HK-2 (cell line): ENCODE data around the gene PRKAR1A.

ENCODE experiments used
- DNase-seq: peaks from one replicate; pipeline ENCODE4 v3.0.0-alpha.2; 2018; ENCODE audit not compliant: unreplicated experiment

Gene PRKAR1A

GRCh38 chr17:68542698-68543463 lies 30.7 kb downstream of the PRKAR1A start:
- DNase-seq: no peak

DNA sequence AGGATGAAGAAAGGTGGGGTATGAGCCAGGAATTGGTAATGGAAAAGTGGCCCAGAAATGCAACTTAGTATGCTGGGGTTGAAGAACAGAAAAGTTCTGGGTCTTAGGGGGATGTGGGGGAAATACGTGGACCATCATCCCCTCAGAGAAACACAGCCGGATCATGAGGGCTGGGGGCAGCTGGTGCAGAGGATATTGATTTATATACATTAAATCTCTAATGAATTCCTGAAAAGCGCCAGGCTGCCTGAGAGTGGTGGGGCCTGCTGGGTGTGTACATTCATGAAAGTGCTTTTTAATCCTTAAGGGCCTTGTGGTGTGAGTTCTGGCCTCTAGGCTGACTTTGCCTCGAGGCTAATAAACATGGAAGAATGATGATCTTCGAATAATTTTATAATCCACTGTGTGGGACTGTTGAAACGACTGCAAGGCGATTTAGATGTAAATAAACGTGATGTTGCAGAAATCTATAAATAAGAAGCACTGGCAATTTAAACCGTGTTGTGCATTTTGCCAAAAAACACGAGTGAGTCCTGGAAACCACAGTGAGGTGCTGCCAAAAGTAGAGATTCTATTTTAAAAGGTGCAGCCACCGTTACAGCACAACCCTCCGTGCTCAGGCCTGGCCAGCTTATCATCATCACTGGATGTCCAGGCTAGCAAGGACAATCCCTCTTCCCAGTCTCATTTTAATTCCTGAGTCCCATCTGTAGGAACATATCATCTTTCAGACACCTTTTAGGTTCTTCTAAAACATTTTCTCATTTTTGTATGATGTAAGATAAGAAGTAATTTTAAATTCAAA lies 32.1 kb downstream of the PRKAR1A start:
- DNase-seq: no peak

- DNase-seq: no peak
Observed at GRCh38 chr17:68556551-68556950, 44.3 kb downstream of the PRKAR1A start.

DNA sequence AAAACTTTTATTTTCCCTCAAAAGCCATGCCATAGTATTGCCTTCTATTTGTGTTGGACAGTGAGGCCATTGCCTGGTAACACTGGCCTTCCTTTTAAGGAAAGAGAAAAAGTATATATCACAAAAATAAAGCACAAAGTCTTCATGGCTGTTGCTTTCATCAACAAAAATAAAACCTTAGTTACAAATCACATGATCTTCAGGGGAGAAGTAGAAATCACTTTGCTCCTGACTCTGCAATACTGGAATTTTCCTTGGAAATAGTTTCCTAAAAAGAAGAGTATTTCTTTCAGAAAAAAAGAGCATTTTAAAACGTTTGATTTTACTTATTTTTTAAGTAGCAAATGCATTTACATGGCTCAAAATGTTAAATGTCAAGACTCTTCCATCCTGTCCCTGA lies 47.1 kb downstream of the PRKAR1A start:
- DNase-seq: no peak

DNA sequence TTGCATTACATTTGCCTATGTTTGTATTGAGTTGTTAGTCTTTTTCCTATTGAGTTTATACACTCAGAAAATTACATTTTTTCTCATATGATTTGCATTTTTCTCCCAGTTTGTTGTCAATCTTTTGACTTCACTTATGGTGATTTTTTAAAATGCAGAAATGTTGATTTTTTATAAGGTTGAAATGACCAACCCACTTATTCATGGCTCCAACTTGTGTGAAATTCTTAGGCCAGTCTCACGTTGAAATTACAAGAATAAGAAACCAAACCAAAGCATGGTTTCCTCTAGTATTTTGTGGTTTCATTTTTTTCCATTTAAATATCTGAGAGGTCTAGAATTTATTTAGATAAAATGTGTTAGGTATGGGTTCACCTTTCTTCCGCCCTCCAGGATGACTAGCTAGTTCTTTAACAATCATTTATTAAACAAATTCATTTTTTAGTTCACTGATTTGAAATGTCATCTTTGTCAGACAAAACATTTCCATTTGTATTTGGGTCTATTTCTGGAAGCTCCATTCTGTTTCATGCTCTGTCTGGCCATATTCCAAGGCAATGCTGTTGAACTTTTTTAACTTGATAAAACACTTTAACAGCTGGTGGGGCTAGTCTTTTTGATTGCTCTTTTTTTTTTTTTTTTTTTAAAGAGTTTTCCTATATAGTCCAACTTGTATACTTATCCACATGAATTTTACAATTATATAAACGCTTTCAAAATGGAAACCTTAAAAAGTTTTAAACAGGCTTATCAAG lies 48.9 kb downstream of the PRKAR1A start:
- no peak for DNase-seq

DNA sequence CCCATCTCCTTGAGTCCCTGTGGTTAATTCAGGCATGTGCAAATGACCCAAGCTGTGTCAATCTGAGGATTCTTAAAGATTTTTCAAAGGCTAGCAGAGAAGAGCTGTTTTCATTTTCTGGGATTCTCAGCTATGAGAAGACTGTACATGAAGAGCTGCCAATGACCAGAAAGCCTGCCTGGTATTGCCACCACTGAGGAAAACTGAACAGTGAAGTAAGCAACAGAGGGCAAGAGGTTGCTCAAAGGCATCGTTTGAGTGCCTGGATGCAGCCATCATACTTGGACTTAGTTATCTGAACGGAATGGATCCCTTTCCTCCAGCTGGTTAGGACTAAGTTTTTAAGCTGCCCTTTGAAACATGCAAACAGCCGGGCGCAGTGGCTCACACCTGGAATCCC lies 50.5 kb downstream of the PRKAR1A start:
- DNase-seq: no peak

DNA sequence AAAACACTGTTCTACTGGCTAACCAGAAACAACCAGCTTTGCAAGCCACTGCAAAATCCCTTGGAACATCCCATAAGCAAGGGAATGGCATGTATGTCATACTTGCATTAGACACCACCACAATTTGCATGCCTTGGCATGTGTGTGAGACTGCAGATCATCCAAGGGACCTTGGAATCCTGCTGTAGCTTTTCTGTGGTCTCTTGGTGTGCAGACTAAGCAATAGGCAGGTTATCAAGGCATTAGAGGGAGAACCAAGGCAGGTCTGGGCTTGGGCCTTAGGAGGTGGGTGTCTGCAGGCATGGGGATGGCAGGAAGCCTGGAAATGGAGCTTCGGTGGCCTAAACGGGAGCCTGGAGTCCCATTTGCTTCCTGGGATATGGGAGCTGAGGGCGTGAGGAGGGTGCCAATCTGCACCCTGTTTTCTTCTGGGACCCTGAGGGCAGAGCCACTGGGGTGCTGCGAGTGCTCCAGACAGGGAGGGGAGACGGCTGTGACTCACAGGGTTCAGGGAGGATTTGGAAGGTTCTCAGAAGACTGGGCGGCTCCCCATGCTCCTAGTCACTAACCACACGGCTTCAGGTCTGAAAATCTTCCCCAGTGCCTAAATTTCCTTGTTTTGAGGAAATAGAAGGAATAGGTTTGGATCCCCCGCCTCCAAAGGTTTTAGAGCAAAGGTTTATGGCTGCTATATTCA lies 52.3 kb downstream of the PRKAR1A start:
- DNase-seq: no peak

DNA sequence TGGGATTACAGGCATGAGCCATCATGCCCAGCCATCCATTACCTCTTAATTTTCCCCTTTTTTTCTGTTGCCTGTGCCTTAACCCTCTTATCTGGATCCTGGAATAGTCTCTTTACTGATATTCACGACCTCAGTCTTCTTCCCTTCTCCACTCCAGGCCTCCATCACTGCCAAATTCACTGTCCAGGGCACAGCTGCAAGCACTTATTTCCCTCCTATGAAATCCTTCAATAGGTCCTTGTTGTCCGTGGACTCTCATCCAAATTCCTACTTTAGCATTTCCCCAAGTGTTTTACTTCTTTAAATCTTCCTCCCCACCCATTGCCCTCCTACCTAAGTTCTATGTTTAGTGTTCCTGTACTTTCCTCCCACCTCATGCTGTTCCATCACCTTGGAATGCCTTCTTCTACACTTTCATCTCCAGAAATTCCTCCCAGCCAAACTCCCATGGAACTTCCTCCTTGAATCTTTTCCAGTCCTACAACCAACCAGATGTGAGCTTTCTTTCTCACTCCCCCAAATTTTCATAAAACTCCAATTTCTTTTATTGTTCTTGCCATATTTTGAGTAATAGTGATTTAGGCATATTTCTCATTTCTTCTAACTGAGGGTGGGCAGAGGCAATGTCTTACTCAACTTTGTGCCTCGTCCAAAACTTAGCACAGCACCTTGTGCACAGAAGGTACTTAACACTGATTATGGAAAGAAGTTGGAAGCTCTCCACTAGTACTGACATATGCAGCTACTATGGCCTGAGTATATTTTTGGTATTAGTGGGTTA lies 53.6 kb downstream of the PRKAR1A start:
- no peak for DNase-seq

DNA sequence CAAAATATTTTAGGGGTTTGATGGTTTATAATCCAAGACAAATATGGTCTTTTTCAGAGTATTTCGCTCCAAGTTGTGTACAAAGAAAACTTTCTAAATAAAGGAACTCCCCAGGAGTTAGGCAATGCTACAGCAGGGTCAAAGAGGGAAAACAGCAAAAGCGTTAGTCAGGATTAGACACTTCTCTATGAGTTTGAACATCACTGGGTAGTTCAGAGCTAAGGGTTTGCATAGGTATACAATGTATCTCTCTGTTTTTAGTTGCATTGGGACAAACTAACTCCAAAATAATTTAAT lies 54.2 kb downstream of the PRKAR1A start:
- no peak for DNase-seq

DNA sequence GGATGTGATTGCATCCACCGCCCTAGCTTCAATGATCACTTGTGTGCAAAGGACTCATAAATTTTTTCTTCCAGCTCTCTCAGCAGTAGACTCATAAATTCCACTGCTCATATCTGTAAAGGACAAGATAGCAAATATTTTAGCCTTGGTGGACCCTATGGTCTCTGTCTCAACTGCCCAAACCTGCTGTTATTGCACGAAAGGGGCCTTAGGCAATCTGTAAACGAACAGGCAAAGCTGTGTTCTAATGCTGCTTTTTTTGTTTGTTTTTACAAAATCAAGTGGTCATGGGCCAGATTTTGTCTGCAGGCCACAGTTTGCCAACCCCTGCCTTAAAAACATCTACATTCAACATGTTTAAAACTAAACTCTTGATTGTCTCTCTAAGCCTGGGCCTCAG lies 54.8 kb downstream of the PRKAR1A start:
- DNase-seq: no peak

GRCh38 chr17:68567581-68567980 lies 55.4 kb downstream of the PRKAR1A start:
- DNase-seq: no peak

GRCh38 chr17:68568581-68568980 lies 56.4 kb downstream of the PRKAR1A start:
- no peak for DNase-seq

DNA sequence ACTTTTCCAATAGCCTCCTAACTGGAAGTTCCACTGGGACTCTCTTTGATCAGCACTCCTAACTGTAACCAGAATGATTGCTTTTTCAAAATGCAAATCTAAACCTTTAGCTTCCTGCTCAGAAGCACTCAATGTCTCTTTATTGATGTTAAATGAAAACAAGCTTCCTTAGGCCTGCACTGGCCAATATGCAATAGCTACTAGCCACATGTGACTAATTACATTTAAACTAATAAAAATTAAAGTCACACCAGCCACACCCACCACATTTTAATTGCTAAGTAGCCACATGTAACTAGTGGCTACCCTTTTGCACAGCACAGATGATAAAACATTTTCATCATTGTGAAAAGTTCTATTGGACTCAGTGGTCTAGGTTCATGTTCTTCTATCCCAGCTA lies 57.1 kb downstream of the PRKAR1A start:
- DNase-seq: no peak

GRCh38 chr17:68570526-68570925 lies 58.3 kb downstream of the PRKAR1A start:
- no peak for DNase-seq

GRCh38 chr17:68572138-68572842 lies 60.1 kb downstream of the PRKAR1A start:
- no peak for DNase-seq

DNA sequence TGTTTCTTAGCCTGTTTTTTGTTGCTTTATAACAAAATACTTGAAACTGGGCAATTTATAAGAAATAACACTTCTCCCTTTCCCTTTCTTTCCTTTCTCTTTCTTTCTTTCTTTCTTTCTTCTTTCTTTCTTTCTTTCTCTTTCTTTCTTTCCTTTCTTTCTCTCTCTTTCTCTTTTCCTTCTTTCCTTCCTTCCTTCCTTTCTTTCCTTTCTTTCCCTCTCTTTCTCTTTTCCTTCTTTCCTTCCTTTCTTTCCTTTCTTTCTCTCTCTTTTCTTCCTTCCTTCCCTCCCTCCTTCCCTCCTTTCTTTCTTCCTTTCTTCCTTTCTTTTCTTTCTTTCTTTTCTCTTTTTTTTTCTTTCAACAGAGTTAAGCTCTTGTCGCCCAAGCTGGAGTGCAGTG lies 61.1 kb downstream of the PRKAR1A start:
- DNase-seq: no peak

- DNase-seq: no peak
Observed at GRCh38 chr17:68576137-68576536, 63.9 kb downstream of the PRKAR1A start.

GRCh38 chr17:68576811-68577496 lies 64.7 kb downstream of the PRKAR1A start:
- no peak for DNase-seq

- no peak for DNase-seq
Observed at GRCh38 chr17:68577497-68577821, 65.2 kb downstream of the PRKAR1A start.

GRCh38 chr17:68578236-68578635 lies 66.0 kb downstream of the PRKAR1A start:
- no peak for DNase-seq
